ENCODE results near the gene FANCB. TPM values are rescaled to one million over a fixed set of nuclear protein-coding genes. Genes with fewer than 3 reads are reported as not detected.

The FANCB gene
- total and polyA plus RNA-seq, 4 donors = 0.07 to 6.2 (median 0.29) TPM

DNA sequence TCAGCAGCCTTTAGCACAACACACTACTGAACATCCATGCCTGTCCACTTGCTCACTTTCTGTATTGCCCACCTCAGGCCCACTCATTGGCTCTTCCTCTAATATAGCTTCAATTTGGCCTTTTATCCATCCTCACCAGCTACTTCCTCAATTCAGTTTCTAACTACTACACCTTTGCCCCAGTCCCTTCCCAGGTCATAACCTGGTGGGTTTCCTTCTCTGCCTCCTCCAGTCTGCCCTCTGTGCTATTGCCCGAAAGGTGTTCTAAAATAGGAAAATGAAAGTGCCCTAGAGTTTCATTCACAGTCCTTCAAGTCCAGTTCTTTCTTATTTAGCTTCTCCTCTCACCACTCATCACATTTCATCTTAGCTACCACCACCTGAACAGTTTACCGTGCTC, 23.4 kb upstream of the FANCB start:
- Histone ChIP-seq H3K4me1 (ENCODE audit: control insufficient read depth in 4 of 4, insufficient read depth in 4 of 4, low read length in 3 of 4) (no peaks in the 10 kb centered on the region), H3K9me3 (ENCODE audit: control insufficient read depth in 4 of 4, low read length in 3 of 4) (no peaks in the 10 kb centered on the region), H3K27me3 (ENCODE audit: control insufficient read depth in 4 of 4, insufficient read depth in 4 of 4, low read length in 3 of 4) (no peaks in the 10 kb centered on the region), H3K27ac (ENCODE audit: low read depth in 1 of 2, low read length in 2 of 2) (no peak overlapping the region), H3K4me3 (ENCODE audit: low read depth in 1 of 3, low read length in 3 of 3) (no peak overlapping the region), H3K36me3 (ENCODE audit: control insufficient read depth in 4 of 4, insufficient read depth in 3 of 4, low read depth in 1 of 4, low read length in 3 of 4) (no peaks in the 10 kb centered on the region), H3K9ac (ENCODE audit: low read depth in 1 of 2, low read length in 2 of 2) (no peak overlapping the region)
- no peak for TF ChIP-seq TAF1 (conservative IDR thresholded peaks at IDR 0.05)
- TF ChIP-seq JUND (IDR thresholded peaks at IDR 0.05) = no peak
- WGBS = 52% methylated on average over 2 of the region's 2 CpGs
- DNase-seq (ENCODE audit: low spot score) = no peak

DNA sequence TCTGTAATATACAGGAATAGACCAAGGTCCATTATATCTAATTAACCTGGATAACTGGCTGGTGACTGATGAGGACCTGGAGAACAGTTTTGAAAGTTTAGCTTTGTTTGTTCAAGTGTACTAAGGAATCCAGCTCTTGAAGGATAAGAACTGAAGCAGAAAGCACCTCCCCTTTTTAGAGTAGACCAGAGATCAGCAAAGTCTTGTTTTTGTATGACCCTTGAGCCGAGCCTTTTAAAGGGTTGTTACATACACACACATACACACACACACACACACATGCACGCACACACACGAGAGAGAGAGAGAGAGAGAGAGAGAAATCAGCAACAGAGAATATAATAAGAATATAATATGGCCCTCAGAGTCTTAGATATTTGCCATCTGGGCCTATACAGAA, 13.4 kb upstream of the FANCB start:
- no peaks in the 10 kb centered on the region for H3K27me3 ChIP-seq (ENCODE audit: control insufficient read depth in 4 of 4, insufficient read depth in 4 of 4, low read length in 3 of 4)
- no peak for DNase-seq (ENCODE audit: low spot score)
- no peak overlapping the region for H3K9ac ChIP-seq (ENCODE audit: low read depth in 1 of 2, low read length in 2 of 2)
- no peaks in the 10 kb centered on the region for H3K36me3 ChIP-seq (ENCODE audit: control insufficient read depth in 4 of 4, insufficient read depth in 3 of 4, low read depth in 1 of 4, low read length in 3 of 4)
- no peak overlapping the region for H3K4me3 ChIP-seq (ENCODE audit: low read depth in 1 of 3, low read length in 3 of 3)
- WGBS = 90% methylated on average over 3 of the region's 3 CpGs
- no peak overlapping the region for H3K27ac ChIP-seq (ENCODE audit: low read depth in 1 of 2, low read length in 2 of 2)
- TF ChIP-seq, protein P1, sequence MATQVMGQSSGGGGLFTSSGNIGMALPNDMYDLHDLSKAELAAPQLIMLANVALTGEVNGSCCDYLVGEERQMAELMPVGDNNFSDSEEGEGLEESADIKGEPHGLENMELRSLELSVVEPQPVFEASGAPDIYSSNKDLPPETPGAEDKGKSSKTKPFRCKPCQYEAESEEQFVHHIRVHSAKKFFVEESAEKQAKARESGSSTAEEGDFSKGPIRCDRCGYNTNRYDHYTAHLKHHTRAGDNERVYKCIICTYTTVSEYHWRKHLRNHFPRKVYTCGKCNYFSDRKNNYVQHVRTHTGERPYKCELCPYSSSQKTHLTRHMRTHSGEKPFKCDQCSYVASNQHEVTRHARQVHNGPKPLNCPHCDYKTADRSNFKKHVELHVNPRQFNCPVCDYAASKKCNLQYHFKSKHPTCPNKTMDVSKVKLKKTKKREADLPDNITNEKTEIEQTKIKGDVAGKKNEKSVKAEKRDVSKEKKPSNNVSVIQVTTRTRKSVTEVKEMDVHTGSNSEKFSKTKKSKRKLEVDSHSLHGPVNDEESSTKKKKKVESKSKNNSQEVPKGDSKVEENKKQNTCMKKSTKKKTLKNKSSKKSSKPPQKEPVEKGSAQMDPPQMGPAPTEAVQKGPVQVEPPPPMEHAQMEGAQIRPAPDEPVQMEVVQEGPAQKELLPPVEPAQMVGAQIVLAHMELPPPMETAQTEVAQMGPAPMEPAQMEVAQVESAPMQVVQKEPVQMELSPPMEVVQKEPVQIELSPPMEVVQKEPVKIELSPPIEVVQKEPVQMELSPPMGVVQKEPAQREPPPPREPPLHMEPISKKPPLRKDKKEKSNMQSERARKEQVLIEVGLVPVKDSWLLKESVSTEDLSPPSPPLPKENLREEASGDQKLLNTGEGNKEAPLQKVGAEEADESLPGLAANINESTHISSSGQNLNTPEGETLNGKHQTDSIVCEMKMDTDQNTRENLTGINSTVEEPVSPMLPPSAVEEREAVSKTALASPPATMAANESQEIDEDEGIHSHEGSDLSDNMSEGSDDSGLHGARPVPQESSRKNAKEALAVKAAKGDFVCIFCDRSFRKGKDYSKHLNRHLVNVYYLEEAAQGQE (IDR thresholded peaks at IDR 0.05) = no peak
- TF ChIP-seq, protein P2, sequence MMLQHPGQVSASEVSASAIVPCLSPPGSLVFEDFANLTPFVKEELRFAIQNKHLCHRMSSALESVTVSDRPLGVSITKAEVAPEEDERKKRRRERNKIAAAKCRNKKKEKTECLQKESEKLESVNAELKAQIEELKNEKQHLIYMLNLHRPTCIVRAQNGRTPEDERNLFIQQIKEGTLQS (IDR thresholded peaks at IDR 0.05) = no peak
- TF ChIP-seq FOXA2 (IDR thresholded peaks at IDR 0.05) = no peak
- no peaks in the 10 kb centered on the region for H3K4me1 ChIP-seq (ENCODE audit: control insufficient read depth in 4 of 4, insufficient read depth in 4 of 4, low read length in 3 of 4)
- no peaks in the 10 kb centered on the region for H3K9me3 ChIP-seq (ENCODE audit: control insufficient read depth in 4 of 4, low read length in 3 of 4)

DNA sequence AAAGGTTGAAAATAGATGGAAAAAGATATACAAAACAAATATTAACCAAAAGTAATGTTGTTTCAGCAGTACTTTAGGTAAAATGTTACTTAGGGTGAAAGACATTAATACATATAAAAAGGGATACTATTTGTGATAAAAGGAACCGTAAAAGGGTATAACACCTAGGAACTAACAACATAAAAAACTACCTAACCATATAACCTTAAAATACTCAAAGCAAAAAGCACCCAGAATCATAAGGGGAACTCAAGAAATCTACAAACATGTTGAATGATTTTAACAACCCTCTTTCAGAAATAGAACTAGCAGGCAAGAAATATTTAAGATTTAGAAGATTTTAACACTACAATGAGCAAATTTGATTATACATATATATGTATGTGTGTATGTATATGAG, 11.8 kb upstream of the FANCB start:
- H3K36me3 ChIP-seq (ENCODE audit: control insufficient read depth in 4 of 4, insufficient read depth in 3 of 4, low read depth in 1 of 4, low read length in 3 of 4) = no peaks in the 10 kb centered on the region
- no peak for TF ChIP-seq RXRA (IDR thresholded peaks at IDR 0.05)
- no peak for TF ChIP-seq FOXA1 (IDR thresholded peaks at IDR 0.05)
- TF ChIP-seq SP1 (IDR thresholded peaks at IDR 0.05) = no peak
- TF ChIP-seq EGR1 (IDR thresholded peaks at IDR 0.05; ENCODE audit: low read depth in 2 of 2) = no peak
- no peak for TF ChIP-seq YY1 (IDR thresholded peaks at IDR 0.05)
- no peak for TF ChIP-seq FOXA2 (IDR thresholded peaks at IDR 0.05)
- H3K4me1 ChIP-seq (ENCODE audit: control insufficient read depth in 4 of 4, insufficient read depth in 4 of 4, low read length in 3 of 4) = no peaks in the 10 kb centered on the region
- H3K9ac ChIP-seq (ENCODE audit: low read depth in 1 of 2, low read length in 2 of 2) = no peak overlapping the region
- H3K27ac ChIP-seq (ENCODE audit: low read depth in 1 of 2, low read length in 2 of 2) = no peak overlapping the region
- no peak for DNase-seq (ENCODE audit: low spot score)
- H3K27me3 ChIP-seq (ENCODE audit: control insufficient read depth in 4 of 4, insufficient read depth in 4 of 4, low read length in 3 of 4) = no peaks in the 10 kb centered on the region
- 98% methylated on average over 1 of the region's 1 CpG for WGBS
- no peaks in the 10 kb centered on the region for H3K9me3 ChIP-seq (ENCODE audit: control insufficient read depth in 4 of 4, low read length in 3 of 4)
- no peak overlapping the region for H3K4me3 ChIP-seq (ENCODE audit: low read depth in 1 of 3, low read length in 3 of 3)

DNA sequence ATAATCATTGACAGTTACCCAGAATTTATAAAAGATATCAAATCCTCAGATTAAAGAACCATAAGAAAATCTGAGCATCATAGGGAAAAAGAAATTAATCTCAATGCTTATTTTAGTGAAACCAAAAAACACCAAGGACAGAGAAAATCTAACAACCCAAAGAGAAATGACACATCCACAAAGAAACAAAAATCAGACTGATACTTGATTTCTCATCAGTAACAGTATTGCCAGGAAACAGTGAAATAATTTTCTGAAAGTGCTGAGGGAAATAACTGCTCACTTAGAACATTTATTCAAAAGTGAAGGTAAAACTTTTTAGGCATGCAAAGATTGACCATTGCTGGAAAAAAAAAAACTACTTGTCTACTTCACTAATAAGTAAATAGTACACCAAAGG, 11.0 kb upstream of the FANCB start:
- Histone ChIP-seq H3K9me3 (ENCODE audit: control insufficient read depth in 4 of 4, low read length in 3 of 4) (no peaks in the 10 kb centered on the region), H3K27ac (ENCODE audit: low read depth in 1 of 2, low read length in 2 of 2) (no peak overlapping the region), H3K4me1 (ENCODE audit: control insufficient read depth in 4 of 4, insufficient read depth in 4 of 4, low read length in 3 of 4) (no peaks in the 10 kb centered on the region), H3K4me3 (ENCODE audit: low read depth in 1 of 3, low read length in 3 of 3) (no peak overlapping the region), H3K27me3 (ENCODE audit: control insufficient read depth in 4 of 4, insufficient read depth in 4 of 4, low read length in 3 of 4) (no peaks in the 10 kb centered on the region), H3K9ac (ENCODE audit: low read depth in 1 of 2, low read length in 2 of 2) (no peak overlapping the region), H3K36me3 (ENCODE audit: control insufficient read depth in 4 of 4, insufficient read depth in 3 of 4, low read depth in 1 of 4, low read length in 3 of 4) (no peaks in the 10 kb centered on the region)
- no peak for DNase-seq (ENCODE audit: low spot score)
- TF ChIP-seq, protein P1 (IDR thresholded peaks at IDR 0.05) = no peak
- no peak for TF ChIP-seq RXRA (IDR thresholded peaks at IDR 0.05)
- TF ChIP-seq FOXA1 (IDR thresholded peaks at IDR 0.05) = no peak
- TF ChIP-seq FOXA2 (IDR thresholded peaks at IDR 0.05) = no peak
- no peak for TF ChIP-seq EGR1 (IDR thresholded peaks at IDR 0.05; ENCODE audit: low read depth in 2 of 2)
- TF ChIP-seq, protein P3, sequence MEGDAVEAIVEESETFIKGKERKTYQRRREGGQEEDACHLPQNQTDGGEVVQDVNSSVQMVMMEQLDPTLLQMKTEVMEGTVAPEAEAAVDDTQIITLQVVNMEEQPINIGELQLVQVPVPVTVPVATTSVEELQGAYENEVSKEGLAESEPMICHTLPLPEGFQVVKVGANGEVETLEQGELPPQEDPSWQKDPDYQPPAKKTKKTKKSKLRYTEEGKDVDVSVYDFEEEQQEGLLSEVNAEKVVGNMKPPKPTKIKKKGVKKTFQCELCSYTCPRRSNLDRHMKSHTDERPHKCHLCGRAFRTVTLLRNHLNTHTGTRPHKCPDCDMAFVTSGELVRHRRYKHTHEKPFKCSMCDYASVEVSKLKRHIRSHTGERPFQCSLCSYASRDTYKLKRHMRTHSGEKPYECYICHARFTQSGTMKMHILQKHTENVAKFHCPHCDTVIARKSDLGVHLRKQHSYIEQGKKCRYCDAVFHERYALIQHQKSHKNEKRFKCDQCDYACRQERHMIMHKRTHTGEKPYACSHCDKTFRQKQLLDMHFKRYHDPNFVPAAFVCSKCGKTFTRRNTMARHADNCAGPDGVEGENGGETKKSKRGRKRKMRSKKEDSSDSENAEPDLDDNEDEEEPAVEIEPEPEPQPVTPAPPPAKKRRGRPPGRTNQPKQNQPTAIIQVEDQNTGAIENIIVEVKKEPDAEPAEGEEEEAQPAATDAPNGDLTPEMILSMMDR (IDR thresholded peaks at IDR 0.05; ENCODE audit: low read depth, low read length, missing input control) = no peak
- no peak for TF ChIP-seq HNF4G (IDR thresholded peaks at IDR 0.05)
- TF ChIP-seq, protein P4, sequence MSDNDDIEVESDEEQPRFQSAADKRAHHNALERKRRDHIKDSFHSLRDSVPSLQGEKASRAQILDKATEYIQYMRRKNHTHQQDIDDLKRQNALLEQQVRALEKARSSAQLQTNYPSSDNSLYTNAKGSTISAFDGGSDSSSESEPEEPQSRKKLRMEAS (IDR thresholded peaks at IDR 0.05) = no peak

All from liver (tissue), 9 donors.